GM21515 (cell line): Measurements from ENCODE around the gene GRAMD1B.

ENCODE experiments used
- ATAC-seq: cut with Tn5 transposase; IDR thresholded peaks from one replicate; pipeline ENCODE4 v1.9.1; 2021; ENCODE audit not compliant: unreplicated experiment

The GRAMD1B gene

GRCh38 chr11:123429913-123430720 lies at the start of gene GRAMD1B:
Gene GRAMD1B (plus strand): TSS chr11:123430269. CDS start chr11:123430793, 524 bp downstream.
- ATAC-seq: peak; percentile 67

- ATAC-seq: no peak
Observed at GRCh38 chr11:123381149-123381548, 48.9 kb upstream of the GRAMD1B start.

GRCh38 chr11:123381817-123382554 lies 48.1 kb upstream of the GRAMD1B start:
- peak; percentile 74 for ATAC-seq

GRCh38 chr11:123382555-123383074 lies 47.5 kb upstream of the GRAMD1B start:
- ATAC-seq: peak; percentile 15

- ATAC-seq: no peak
Observed at GRCh38 chr11:123384116-123384515, 46.0 kb upstream of the GRAMD1B start.

GRCh38 chr11:123386796-123387510 lies 43.1 kb upstream of the GRAMD1B start:
- no peak for ATAC-seq

- ATAC-seq: no peak
Observed at GRCh38 chr11:123388640-123389039, 41.4 kb upstream of the GRAMD1B start.

GRCh38 chr11:123390146-123390545 lies 39.9 kb upstream of the GRAMD1B start:
- ATAC-seq: no peak

GRCh38 chr11:123391646-123392348 lies 38.3 kb upstream of the GRAMD1B start:
- no peak for ATAC-seq

- ATAC-seq: no peak
Observed at GRCh38 chr11:123392431-123392830, 37.6 kb upstream of the GRAMD1B start.

- ATAC-seq: no peak
Observed at GRCh38 chr11:123392844-123393243, 37.2 kb upstream of the GRAMD1B start.

- ATAC-seq: peak; percentile 46
Observed at GRCh38 chr11:123393312-123393927, 36.6 kb upstream of the GRAMD1B start.

- ATAC-seq: no peak
Observed at GRCh38 chr11:123404676-123405075, 25.4 kb upstream of the GRAMD1B start.

GRCh38 chr11:123405123-123405592 lies 24.9 kb upstream of the GRAMD1B start:
- ATAC-seq: no peak

- ATAC-seq: no peak
Observed at GRCh38 chr11:123406441-123407129, 23.5 kb upstream of the GRAMD1B start.

- ATAC-seq: peak; percentile 65
Observed at GRCh38 chr11:123407130-123407995, 22.7 kb upstream of the GRAMD1B start.

GRCh38 chr11:123407996-123408597 lies 22.0 kb upstream of the GRAMD1B start:
- no peak for ATAC-seq
